HG03575 (cell line): ENCODE data around the gene HK1.

Experiments
- ATAC-seq: cut with Tn5 transposase; IDR thresholded peaks from one replicate; pipeline ENCODE4 v1.9.1; 2021; ENCODE audit not compliant: unreplicated experiment, insufficient number of reproducible peaks, low FRiP score; ENCODE audit errors: extremely low read depth

Gene HK1

DNA sequence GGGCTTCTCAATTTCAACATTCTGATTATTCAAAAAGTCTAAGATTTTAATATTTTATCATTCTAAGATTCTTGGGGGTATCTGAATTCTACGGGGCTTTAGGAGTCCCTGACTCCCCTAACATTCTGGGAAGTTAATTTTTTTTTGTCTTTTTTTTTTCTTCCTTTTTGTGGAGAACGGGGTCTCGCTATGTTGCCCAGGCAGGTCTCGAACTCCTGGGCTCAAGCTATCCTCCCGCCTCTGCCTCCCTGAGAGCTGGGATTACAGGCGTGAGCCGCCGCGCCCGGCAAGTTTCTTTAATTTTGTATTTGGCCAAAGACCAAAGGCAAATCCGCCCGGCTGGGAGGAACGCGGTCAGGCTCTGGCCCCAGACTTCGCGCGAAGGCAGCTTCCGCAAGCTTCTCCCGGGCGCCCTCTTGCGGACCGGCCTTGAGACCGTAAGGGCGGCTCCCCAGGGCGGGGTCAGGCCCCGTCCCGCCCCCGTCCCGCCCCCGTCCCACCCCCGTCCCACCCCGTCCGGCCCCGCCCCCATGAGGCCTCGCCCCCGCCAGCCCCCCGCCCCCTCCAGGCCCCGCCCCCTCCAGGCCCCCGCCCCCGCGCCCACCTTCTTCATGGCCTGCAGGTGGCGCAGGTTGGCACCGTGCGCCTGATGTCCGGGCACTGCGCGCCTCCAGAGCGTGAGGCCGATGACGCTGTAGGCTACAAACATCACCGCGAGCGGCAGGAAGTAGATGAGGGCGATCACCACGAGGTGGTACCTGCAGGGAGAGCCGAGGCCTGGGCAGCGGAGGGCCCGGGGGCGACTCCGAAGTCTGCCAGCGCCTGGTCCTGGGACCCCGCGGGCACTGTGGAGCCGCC lies 130.3 kb downstream of the HK1 start:
- ATAC-seq, result no peak

DNA sequence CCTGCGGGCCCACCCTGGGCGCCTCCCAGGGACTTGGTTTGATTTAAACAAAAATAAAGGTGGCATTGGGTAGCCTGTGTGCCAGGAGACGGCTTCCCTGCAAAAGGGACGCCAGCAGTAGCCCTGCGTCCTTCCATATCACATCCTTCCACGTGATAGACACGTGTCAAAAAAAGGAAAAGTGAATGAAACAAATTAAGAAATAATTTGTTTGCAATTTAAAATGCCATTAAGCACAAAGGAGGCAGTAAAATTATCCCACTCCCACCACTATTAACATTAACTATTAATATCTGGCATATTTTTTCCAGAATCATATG lies 130.8 kb downstream of the HK1 start:
- ATAC-seq, result no peak

DNA sequence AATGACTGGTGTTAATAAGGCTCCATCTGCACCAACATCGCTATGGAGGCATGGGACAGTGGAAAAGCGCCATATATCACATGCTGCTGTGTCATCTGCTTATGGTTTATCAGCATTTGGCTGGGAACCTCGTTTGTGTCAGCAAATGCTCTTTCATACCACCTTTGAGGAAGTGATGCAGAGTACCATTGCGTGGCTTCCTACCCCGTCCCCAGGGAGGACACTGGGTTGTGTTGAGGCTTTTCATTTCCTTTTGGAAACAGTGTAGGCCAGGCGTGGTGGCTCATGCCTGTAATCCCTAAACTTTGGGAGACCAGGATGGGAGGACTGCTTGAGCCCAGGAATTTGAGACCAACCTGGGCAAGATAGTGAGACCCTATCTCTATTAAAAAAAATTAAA lies 131.7 kb downstream of the HK1 start:
- no peak for ATAC-seq

DNA sequence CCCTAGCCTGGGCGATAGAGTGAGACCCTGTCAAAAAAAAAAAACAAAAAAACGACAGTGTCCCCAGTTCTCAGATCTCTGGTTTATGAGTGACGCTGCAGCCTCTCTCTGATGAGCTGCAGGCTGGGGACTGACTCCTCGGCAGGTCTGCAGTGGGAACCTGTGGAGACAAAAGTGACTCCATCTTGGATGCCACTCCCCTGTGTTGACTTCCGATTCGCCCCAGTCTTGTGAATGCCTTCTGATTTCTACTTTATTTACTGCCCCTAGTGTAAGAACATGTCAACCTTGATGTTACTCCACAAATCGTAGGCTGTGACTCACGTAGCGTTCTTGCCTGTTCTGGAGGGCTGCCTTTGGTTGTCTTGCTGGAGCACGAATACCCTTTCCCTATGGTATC lies 132.2 kb downstream of the HK1 start:
- ATAC-seq, result no peak

DNA sequence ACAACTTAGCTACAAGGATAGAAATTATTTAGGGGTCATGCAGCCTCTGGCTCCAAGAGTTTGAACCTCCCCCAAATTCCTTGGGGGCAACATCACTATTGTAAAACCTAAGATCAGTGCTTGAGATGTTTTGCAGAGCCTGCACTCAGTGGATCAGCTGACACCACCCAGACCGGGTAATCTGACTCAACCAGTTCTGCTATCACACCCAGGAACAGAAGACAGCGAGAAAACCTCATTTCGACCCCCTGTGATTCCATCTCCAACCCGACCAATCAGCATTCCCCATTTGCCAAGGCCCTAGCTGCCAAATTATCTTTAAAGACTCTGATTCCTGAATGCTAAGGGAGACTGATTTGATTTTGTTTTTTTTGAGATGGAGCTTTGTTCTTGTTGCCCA lies 133.2 kb downstream of the HK1 start:
- no peak for ATAC-seq

DNA sequence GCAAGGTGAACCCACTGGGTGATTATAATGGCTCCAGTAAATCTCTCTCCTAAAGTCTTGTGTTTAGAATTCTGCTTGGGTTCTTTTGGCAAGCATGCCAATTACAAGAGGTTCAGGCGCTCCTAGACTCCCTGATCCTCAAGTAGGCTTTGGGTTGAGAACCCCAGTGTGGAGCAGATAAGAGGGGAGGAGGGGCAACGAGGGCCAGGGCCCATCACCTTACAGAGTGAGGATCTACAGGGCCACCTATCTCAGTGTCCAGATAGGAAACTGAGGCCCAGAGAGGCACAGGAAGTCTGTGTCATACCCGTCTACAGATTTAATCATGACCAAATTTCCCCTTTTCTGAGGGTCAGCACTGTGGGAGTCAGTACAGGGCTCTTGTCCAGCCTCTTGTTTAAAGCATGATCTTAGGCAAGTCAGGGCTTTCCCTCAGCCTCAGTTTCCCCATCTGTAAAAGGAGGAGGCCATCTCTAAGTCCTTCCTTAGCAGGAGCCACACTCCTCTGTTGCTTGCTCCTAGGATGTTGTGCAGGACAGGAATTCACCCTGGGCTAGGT lies 134.0 kb downstream of the HK1 start:
- no peak for ATAC-seq

DNA sequence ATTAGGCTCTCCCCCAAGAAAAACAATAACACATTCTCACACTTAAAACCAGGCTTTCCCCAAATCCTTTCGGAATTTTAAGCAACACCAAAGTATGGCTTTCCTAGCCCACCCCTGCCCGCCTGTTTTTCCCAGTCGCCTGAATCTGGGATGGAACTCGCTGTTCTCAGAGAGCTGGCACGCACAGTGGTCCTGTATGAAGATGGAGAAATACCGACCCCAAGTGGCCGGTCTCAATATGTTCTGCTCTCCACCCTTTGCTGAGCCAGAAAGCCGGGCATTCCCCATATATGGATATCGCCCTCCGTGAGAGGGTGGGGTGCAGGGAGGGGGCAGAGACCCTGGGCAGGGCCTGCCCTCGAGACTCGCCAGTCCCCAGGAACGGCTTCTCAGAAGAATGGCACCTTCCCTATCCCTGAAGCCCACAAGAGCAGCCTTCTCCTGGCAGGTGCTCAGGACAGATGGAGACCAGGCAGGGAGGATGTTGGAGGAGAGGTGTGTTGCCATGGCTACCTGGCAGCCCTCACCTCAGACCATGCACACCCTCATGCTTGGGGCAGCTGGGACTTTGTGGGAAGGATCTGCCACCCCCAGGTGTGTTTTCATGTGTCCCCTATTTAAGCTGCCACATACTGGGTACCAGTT lies 135.0 kb downstream of the HK1 start:
- ATAC-seq, result no peak

DNA sequence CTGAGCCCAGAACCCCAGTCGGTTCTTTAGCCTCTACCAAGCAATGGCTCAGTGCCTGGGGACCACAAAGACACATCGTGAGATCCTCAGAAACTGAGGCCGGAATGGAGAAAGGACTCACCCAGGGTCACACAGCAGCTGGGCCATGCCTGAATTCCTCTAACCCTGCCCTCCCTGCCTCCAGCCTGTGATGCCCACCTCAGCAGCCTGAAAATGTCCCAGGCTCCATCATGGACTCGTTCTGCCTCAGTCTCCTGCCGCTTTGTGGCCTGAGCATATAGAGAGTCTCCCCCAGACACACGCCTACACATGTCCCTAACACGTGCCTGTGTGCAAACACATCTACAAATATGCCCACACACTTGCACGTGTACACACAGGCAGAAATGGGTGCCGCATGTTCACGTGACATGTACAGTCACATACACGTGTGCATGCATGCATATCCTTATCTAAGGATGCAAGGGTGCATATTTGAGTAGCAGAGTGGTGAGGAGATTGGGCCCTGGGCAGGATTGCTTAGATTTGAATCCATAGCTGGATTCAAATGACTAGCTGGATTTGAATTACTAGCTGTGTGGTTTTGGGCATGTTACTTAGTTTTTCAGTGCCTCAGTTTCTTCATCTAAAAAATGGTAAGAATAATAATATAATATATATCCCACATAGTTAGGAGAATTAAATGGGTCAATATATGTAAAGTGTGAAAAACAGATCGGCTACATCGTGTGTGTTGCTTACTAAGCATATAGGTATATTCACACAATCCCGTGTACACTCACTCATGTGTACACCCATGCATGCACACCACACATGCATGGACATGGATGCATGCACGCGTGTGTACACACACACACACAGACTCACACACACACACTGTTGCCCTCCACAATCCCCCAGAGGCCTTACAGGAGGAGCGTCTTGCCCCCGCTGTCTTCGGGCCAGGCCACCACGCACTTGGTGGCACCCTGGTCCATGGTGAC lies 136.0 kb downstream of the HK1 start:
- ATAC-seq, result no peak

DNA sequence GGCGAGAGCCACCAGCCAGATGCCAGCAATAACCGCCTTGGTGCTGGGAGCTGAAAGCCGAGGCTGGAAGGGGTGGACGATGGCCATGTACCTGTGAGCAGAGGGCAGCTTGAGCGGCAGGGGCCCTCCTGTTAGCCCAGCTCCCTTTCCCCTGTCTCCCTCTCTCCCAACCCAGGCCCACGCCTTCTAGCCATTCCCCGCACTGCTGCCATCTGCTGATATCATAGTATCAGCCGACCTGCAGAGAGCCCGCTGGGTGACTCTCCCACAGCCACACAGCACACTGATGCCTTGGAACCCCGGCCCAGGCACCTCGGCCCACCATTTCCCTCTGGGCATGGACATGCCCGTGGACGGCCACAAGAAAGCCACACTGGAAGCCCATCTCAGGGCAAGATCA lies 136.8 kb downstream of the HK1 start:
- ATAC-seq, result no peak

DNA sequence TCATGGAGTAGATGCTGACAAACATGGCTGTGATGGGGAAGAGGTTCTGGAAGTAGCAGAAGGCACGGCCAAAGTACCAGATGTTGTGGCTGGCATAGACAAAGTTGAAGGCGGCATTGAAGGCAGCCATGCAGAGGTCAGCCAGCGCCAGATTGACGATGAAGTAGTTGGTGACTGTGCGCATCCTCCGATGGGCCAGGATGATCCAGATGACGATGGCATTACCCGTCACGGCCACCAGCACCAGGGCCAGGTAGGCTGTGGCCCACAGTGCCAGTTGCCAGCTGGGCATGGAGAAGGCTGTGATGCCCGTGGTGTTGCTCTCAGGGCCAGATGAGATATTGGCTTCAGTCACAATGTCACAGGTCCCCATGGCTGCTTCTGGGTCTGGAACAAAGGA lies 137.7 kb downstream of the HK1 start:
- ATAC-seq, result no peak

DNA sequence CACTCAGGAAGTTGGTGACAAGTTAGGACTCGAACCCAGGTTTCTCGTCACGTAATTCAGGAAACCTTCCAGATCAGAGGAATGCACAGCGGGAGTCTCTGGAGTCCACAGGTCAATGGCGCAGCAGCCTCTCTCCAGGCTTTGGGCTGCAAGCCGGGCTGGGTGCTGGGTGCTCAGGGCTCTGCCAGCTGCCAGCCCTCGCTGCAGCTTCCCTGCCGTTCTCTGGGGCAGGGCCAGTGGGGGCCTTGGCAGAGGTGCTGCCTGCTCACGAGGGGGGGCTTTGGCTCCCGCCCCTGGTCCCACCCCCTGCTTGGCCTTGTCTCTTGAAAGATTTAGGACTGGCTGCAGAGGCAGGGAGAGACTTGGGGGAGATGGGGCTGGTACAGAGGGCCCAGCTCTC lies 138.4 kb downstream of the HK1 start, which contains the start of gene TACR2:
TSS of gene TACR2 (minus strand) at position 224 of the 400 bp plus-strand sequence. CDS start 595 bp downstream, outside the sequence.
- no peak for ATAC-seq

DNA sequence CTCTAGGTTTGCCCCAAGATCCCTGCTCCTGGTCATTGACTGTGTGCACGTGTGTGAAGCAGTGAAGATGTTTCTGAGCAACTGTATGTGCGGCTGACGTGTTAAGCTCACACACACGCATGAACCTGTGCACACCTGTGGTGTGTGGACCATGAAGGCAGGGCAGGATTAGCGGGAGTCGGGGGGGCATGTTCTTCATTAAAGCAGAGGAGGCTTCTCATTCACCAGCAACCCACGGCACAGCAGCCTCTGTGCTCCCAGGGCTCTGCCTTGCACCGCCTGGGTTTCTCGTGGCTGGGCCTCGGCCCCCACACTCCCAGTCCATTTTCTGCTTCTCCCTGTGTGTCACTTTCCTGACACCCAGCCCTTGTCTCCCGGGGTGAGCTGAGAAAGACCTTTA lies 139.2 kb downstream of the HK1 start:
- ATAC-seq, result no peak

DNA sequence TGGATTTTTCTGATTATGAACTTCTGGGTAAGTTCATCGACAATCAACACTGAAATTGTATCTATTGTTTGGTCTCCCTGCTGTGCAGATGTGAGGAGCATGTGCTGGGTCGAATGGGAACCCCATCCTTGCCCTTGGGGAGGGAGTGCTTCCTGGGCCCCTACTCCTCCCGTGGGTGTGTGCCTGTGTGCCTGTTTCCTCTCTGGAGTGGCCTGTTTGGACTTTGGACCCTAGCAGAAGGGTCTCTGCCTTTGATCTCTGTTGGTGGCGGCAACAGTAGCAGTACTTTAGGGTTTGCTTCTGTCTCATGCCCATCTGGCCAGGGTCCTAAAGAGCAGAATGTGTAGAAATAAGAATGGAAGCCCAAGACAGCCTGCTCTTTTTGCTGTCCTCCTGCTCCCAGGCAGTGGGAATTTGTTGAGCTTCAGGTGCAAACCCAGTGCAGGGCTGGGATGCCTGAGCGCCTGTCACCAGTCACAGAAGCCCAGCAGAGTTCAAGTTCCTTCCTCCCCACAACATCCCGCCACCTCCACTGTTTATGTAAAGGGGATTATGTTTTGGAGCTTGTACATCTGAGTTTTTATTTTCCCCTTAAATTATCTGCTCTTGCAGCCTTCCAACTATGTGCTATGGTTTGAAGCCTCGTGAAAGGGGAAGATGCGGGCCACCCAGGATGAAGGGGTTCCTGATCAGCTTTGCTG lies 139.9 kb downstream of the HK1 start:
- no peak for ATAC-seq

DNA sequence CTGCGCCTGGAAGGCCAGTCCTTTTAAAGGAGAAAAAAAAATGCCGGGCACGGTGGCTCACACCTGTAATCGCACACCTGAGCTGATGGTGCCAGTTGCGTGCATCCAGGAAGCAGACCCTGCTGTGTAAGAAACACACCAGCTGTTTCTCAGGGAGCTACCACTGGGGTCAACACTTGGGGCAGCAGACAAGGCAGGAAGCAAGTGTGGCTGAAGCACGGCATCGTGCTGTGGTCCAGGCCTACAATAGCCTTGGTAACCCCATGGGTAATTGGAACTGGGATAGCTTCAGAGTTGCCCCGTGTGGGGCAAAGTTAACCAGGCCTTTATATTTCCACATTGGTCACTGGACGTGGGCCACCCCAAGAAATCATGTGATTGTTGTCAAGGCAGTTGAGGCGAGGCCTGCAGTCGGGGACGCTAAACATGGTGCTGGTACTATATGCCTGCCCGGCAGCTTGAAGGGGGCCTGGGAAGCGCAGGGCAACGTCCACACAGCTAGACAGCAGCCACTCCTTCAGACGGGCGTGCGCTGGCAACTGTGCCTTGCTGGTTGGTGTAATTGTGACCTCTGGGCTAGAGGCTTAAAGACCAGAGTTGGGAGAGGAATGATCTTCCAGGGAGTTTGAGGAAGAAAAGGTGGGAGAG lies 140.9 kb downstream of the HK1 start:
- no peak for ATAC-seq

DNA sequence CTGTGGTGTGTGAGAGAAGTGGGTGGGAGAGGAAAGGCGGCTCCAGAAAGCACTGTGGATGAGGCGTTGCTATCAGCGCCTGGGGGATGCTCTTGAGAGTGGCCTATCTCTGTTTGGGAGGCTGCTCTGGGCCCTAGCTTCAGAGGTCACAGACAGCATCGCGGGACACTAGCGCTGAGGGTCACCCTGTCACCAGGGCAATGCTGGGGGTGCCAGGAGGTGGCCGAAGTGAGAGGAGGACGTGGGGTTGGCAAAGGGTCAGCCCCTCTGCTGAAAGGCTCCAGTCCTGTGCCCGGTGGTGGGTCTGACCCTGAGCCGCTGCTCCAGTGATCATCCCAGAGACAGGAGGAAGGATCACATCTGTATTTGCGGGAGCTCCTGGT lies 141.4 kb downstream of the HK1 start:
- ATAC-seq, result no peak

DNA sequence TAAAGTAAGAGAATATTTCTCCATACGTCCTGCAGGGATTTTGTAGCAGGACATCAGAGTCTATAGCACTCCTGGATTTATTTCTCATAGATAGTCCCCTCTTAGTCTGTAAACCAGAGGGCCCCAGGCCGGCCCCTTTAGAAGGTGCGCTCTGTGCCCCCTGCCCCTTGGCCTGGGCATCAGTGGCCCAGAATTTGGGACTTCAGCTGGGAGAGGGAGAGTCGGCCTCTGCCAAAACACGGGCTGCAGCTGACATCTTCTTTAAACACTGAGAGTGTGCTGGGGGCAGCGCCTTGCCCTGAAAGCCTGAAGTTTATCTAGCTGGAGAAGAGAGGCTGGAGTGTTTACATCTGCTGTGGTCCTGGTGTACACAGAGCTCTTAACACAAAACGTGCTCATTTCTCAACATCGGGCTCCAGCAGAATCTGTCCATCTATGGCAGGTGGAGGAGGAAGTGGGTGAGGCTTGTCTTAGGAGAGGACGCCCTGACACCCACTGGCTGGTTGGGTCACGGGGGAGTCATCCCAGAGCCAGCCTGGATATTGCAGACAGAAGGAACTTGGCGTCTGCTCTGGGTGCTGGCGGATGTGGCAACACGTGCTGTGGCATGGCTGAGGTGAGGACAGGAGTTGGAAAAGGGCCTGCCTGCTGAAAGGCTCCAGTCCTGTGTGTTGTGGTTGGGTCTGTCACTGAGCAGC lies 143.5 kb downstream of the HK1 start:
- ATAC-seq, result no peak

DNA sequence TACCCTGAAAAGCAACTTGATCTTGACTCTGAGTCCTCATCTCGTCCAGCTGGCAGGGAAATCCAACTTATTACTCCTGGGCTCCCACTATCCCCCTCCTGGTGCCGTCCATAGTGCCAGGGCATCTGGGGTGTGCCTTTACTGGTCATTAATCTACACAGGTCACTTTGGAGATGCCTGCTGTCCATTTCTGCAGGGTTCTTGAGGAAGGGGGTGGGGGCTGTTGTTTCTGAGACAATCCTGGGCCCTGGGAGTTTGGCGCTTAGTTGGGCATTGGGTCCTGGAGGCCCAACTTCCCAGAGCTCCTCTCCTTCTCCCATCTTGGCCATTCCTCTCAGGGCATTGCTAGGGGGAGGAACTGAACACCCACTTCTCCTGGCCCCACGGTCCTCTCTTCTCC lies 144.4 kb downstream of the HK1 start:
- no peak for ATAC-seq

DNA sequence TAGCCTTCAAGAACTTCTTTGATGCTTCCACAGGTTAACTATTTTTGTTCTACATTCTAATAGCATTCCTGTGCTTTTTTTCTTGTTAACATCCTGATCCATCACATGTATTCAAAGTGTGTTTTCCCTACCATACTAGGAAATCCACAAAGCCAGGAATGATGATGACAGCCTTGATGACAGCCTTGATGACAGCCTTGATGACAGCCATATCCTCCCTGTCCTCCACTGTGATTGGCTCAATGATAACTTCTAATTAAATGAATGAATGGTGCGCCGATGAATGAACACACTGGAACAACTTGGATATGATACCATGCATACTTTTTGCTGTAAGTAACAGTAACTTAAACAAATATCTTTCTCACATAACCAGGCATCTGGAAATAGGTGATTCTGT lies 146.7 kb downstream of the HK1 start:
- no peak for ATAC-seq
